Measurements from ENCODE around the gene BNIP5.

Gene BNIP5

GRCh38 chr6:36326356-36326995, 10.2 kb downstream of the BNIP5 start:
- in situ Hi-C loops (cut with MboI; ENCODE audit: low sequenced_read_pairs): no loop called here

- in situ Hi-C loops (cut with MboI; ENCODE audit: low sequenced_read_pairs): no loop called here
These were observed 12.0 kb downstream of the BNIP5 start for GRCh38 chr6:36324715-36325114.

- in situ Hi-C loops (cut with MboI; ENCODE audit: low sequenced_read_pairs): no loop called here
These were observed 12.5 kb downstream of the BNIP5 start for GRCh38 chr6:36324191-36324590.

GRCh38 chr6:36323062-36323461, 13.6 kb downstream of the BNIP5 start:
- in situ Hi-C loops (cut with MboI; ENCODE audit: low sequenced_read_pairs): no loop called here

- in situ Hi-C loops (cut with MboI; ENCODE audit: low sequenced_read_pairs): no loop called here
These were observed 14.1 kb downstream of the BNIP5 start for GRCh38 chr6:36322591-36322990.

GRCh38 chr6:36320475-36320874, 16.2 kb downstream of the BNIP5 start:
- in situ Hi-C loops (cut with MboI; ENCODE audit: low sequenced_read_pairs): no loop called here

- in situ Hi-C loops (cut with MboI; ENCODE audit: low sequenced_read_pairs): no loop called here
These were observed 16.9 kb downstream of the BNIP5 start for GRCh38 chr6:36319821-36320220.

GRCh38 chr6:36319436-36319762, 17.3 kb downstream of the BNIP5 start:
- in situ Hi-C loops (cut with MboI; ENCODE audit: low sequenced_read_pairs): no loop called here

GRCh38 chr6:36318690-36319435, 17.8 kb downstream of the BNIP5 start:
- in situ Hi-C loops (cut with MboI; ENCODE audit: low sequenced_read_pairs): no loop called here

GRCh38 chr6:36317623-36318022, 19.1 kb downstream of the BNIP5 start:
- in situ Hi-C loops (cut with MboI; ENCODE audit: low sequenced_read_pairs): no loop called here

GRCh38 chr6:36315921-36316320, 20.8 kb downstream of the BNIP5 start:
- in situ Hi-C loops (cut with MboI; ENCODE audit: low sequenced_read_pairs): no loop called here

- in situ Hi-C loops (cut with MboI; ENCODE audit: low sequenced_read_pairs): no loop called here
These were observed 22.3 kb downstream of the BNIP5 start for GRCh38 chr6:36314221-36315014.

GRCh38 chr6:36313649-36313936, 23.1 kb downstream of the BNIP5 start:
- in situ Hi-C loops (cut with MboI; ENCODE audit: low sequenced_read_pairs): no loop called here

- in situ Hi-C loops (cut with MboI; ENCODE audit: low sequenced_read_pairs): no loop called here
These were observed 23.6 kb downstream of the BNIP5 start for GRCh38 chr6:36312854-36313648.

GRCh38 chr6:36309900-36310299, 26.8 kb downstream of the BNIP5 start:
- in situ Hi-C loops (cut with MboI; ENCODE audit: low sequenced_read_pairs): no loop called here

- in situ Hi-C loops (cut with MboI; ENCODE audit: low sequenced_read_pairs): no loop called here
These were observed 27.5 kb downstream of the BNIP5 start for GRCh38 chr6:36309203-36309602.

GRCh38 chr6:36308514-36308913, 28.2 kb downstream of the BNIP5 start:
- in situ Hi-C loops (cut with MboI; ENCODE audit: low sequenced_read_pairs): no loop called here

GRCh38 chr6:36306375-36306774, 30.3 kb downstream of the BNIP5 start:
- in situ Hi-C loops (cut with MboI; ENCODE audit: low sequenced_read_pairs): no loop called here

GRCh38 chr6:36305885-36306284, 30.8 kb downstream of the BNIP5 start:
- in situ Hi-C loops (cut with MboI; ENCODE audit: low sequenced_read_pairs): no loop called here

- in situ Hi-C loops (cut with MboI; ENCODE audit: low sequenced_read_pairs): no loop called here
These were observed 34.3 kb downstream of the BNIP5 start for GRCh38 chr6:36302227-36302976.

- in situ Hi-C loops (cut with MboI; ENCODE audit: low sequenced_read_pairs): no loop called here
These were observed 34.9 kb downstream of the BNIP5 start for GRCh38 chr6:36301781-36302180.
